Peyer's patch (tissue), 4 donors: Measurements from ENCODE around the gene LEKR1. TPM values are rescaled to one million over a fixed set of nuclear protein-coding genes. Genes with fewer than 3 reads are reported as not detected.

Source experiments
- DNase-seq, 3 donors: peaks; one replicate each; pipeline ENCODE4 v3.0.0-alpha.2; 2017 to 2019
- H3K27ac ChIP-seq, 4 donors: fragments of 200-600 bp; sonication (generic); one replicate each; pipeline ENCODE4 v1.5.1; 2016 to 2019
- H3K27me3 ChIP-seq, 2 donors: fragments of 200-600 bp; sonication (generic); one replicate each; pipeline ENCODE4 v1.5.1; 2019
- H3K36me3 ChIP-seq, 3 donors: fragments of 200-600 bp; sonication (generic); one replicate each; pipeline ENCODE4 v1.5.1; 2016 to 2019
- H3K4me1 ChIP-seq, 4 donors: fragments of 200-600 bp; sonication (generic); one replicate each; pipeline ENCODE4 v1.5.1; 2016 to 2019
- H3K4me3 ChIP-seq, 4 donors: fragments of 200-600 bp; sonication (generic); 1 replicate in 3 of 4; 2 replicates in 1 of 4; pipeline ENCODE4 v1.5.1; 2016 to 2019; ENCODE audit warnings: mild to moderate bottlenecking in 1 of 4
- H3K9me3 ChIP-seq, 4 donors: fragments of 200-600 bp; sonication (generic); one replicate each; pipeline ENCODE4 v1.5.1; 2016 to 2019; ENCODE audit warnings: mild to moderate bottlenecking in 1 of 4
- CTCF ChIP-seq, 6 experiments: fragments of 450-650 bp in 4 of 6; fragments of 200-600 bp in 2 of 6; sonication (generic) in 1 of 6; IDR thresholded peaks; one replicate each; pipeline ENCODE4 v1.5.1; 2017 to 2019; ENCODE audit warnings: antibody characterized with exemption in 6 of 6, mild to moderate bottlenecking in 3 of 6, moderate library complexity in 1 of 6
- POLR2A ChIP-seq, 2 donors: fragments of 450-650 bp; IDR thresholded peaks; one replicate each; pipeline ENCODE4 v1.5.1; 2017; ENCODE audit warnings: antibody characterized with exemption in 2 of 2, mild to moderate bottlenecking in 2 of 2, moderate library complexity in 2 of 2
- total RNA-seq, 4 donors: library from RNA; depleted of rRNA; stranded (reverse); fragments of >200 nt; gene quantifications; one replicate each; pipeline ENCODE4 v1.1.0, GENCODE V29; 2016

LEKR1 gene
- total RNA-seq, 4 donors from 2014 or later = 0.85 to 9.1 (median 0.94) TPM; not detected in 1

GRCh38 chr3:157078811-157079185, 252.6 kb downstream of the LEKR1 start:
- no peak for TF ChIP-seq POLR2A (IDR thresholded peaks at IDR 0.05)
- no peak for TF ChIP-seq CTCF (IDR thresholded peaks at IDR 0.05)

GRCh38 chr3:157079676-157080369, 253.7 kb downstream of the LEKR1 start:
- Histone ChIP-seq H3K9me3 (no peaks in the 10 kb centered on the region), H3K4me3 (no peak overlapping the region), H3K36me3 (no peaks in the 10 kb centered on the region), H3K27ac (no peak overlapping the region), H3K4me1 (peaks cover 0 to 5% (median 4%) of the 10 kb centered on the region in 4 donors), H3K27me3 (no peaks in the 10 kb centered on the region)
- DNase-seq = no peak
- TF ChIP-seq POLR2A (IDR thresholded peaks at IDR 0.05) = no peak
- no peak for TF ChIP-seq CTCF (IDR thresholded peaks at IDR 0.05)

More at GRCh38 chr3:157078811-157079185, 252.6 kb downstream of the LEKR1 start:
- Histone ChIP-seq H3K4me1 (peaks cover 0 to 5% (median 4%) of the 10 kb centered on the region in 4 donors), H3K36me3 (no peaks in the 10 kb centered on the region), H3K4me3 (no peak overlapping the region), H3K9me3 (no peaks in the 10 kb centered on the region), H3K27me3 (no peaks in the 10 kb centered on the region), H3K27ac (no peak overlapping the region)
- DNase-seq = no peak

- Histone ChIP-seq H3K27me3 (no peaks in the 10 kb centered on the region), H3K4me3 (no peak overlapping the region), H3K9me3 (no peaks in the 10 kb centered on the region), H3K36me3 (no peaks in the 10 kb centered on the region), H3K27ac (peak overlapping the region in 2 of 4 donors; percentile 62 to 79), H3K4me1 (peaks cover 0 to 6% (median 4%) of the 10 kb centered on the region in 4 donors)
- TF ChIP-seq CTCF (IDR thresholded peaks at IDR 0.05) (peak; percentile 91 to 99 (median 97)), POLR2A (IDR thresholded peaks at IDR 0.05) (peak in 1 of 2 donors; percentile 60)
- DNase-seq = peak; percentile 89 to 95 (median 92)
Measured at GRCh38 chr3:157081626-157082210, 255.6 kb downstream of the LEKR1 start.

GRCh38 chr3:157082305-157082982, 256.3 kb downstream of the LEKR1 start:
- no peaks in the 10 kb centered on the region for H3K36me3 ChIP-seq
- H3K27me3 ChIP-seq = no peaks in the 10 kb centered on the region
- H3K4me3 ChIP-seq = no peak overlapping the region
- TF ChIP-seq POLR2A (IDR thresholded peaks at IDR 0.05) = peak; percentile 9 to 24
- peak in 3 of 6 experiments; percentile 7 to 22 (median 17) for TF ChIP-seq CTCF (IDR thresholded peaks at IDR 0.05)
- H3K4me1 ChIP-seq = peaks cover 0 to 13% (median 4%) of the 10 kb centered on the region in 4 donors
- DNase-seq = peak in 2 of 3 donors; percentile 74 to 83
- H3K27ac ChIP-seq = peak overlapping the region in 2 of 4 donors; percentile 62 to 79
- H3K9me3 ChIP-seq = no peaks in the 10 kb centered on the region

- no peaks in the 10 kb centered on the region for H3K36me3 ChIP-seq
- H3K4me1 ChIP-seq = peaks cover 0 to 22% (median 4%) of the 10 kb centered on the region in 4 donors
- no peak overlapping the region for H3K4me3 ChIP-seq
- H3K27me3 ChIP-seq = no peaks in the 10 kb centered on the region
- H3K9me3 ChIP-seq = no peaks in the 10 kb centered on the region
- TF ChIP-seq CTCF (IDR thresholded peaks at IDR 0.05) = no peak
- no peak for TF ChIP-seq POLR2A (IDR thresholded peaks at IDR 0.05)
- no peak for DNase-seq
- no peak overlapping the region for H3K27ac ChIP-seq
Measured at GRCh38 chr3:157083824-157084223, 257.7 kb downstream of the LEKR1 start.
